ENCODE measurements around the gene TAMALIN.

The TAMALIN gene

DNA sequence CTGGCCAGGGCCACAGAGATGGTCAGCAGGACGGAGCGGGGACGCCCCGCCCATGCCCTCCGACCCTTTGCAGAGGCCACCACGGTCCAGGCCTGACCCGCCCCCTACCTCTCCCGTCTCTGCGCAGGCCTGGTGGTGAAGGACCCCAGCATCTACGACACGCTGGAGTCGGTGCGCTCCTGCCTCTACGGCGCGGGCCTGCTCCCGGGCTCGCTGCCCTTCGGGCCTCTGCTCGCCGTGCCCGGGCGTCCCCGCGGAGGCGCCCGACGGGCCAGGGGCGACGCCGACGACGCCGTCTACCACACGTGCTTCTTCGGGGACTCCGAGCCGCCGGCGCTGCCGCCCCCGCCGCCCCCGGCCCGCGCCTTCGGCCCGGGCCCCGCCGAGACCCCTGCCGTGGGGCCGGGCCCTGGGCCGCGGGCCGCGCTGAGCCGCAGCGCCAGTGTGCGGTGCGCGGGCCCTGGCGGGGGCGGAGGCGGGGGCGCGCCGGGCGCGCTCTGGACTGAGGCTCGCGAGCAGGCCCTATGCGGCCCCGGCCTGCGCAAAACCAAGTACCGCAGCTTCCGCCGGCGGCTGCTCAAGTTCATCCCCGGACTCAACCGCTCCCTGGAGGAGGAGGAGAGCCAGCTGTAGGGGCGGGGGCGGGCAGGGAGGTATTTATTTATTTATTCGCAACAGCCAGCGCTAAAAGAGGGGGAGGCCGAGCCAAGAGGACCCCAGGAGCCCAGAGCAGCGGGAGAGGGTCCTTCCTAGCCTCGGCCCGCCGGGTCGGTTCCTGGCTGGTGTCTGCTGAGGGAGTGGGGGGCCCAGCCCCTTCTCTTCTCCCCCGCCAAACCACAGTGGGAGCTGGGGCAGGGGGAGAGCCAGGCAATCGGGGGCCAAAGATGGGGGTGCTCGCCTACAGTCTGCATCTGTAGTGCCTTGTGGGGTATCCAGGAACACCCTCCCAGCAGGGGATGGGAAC lies 8.1 kb downstream of the TAMALIN start:
- DNase-seq: no peak

DNA sequence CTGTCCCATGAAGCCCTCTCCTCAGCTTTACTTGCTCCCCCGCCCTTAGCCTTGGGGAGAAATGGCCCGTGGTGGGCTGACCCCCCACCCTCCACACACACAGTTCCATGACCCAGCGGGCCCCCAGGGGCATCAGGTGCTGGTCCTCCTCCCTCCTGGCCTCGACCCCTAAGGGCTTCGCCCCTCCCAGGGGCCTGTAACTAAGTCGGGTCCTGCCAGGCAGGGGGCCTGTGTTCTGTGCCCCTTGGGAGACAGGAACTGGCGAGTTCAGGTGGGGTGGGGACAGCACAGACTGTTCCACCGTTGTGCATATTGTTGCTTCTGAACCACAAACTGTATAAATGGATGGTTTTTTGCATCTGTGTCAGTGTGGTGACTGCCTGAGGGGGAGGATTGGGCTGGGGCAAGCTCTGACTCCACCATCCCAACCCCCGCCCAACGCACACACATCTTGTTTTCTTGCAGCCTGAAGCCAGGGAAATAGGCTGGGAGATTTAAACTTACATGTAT lies 8.8 kb downstream of the TAMALIN start:
- no peak for DNase-seq

DNA sequence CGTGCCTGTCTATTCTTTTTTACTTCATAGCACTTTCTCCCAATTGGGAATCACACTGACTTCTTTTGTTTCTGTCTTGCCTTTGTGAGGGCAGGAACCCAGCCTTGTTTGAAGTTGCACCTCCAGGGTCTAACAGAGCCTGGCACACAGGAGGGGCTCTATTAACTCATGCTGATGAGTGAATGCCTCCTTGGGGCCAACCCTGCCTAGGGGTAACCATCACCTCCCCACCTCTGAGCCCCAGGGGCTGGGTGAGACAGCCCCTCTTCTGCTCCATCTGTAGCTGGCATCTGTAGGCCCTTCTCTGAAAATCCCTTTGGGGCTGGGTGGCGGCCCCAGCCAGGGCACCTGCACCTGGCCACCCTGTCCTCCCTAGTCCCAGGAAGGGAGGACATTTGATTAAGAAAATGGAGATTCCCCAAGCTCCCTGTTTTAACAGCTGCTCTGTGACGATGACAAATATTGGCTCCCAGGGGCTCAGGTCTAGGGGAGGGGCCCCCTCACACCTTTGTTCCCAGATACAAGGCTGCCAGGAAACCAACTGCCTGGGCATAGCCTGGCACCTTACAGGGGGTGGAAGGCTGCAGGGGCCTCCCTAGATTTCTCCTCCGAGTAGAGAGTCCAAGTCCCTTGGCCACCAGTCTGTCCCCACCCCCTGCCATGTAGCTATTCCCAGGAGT lies 11.8 kb downstream of the TAMALIN start:
- no peak for DNase-seq

DNA sequence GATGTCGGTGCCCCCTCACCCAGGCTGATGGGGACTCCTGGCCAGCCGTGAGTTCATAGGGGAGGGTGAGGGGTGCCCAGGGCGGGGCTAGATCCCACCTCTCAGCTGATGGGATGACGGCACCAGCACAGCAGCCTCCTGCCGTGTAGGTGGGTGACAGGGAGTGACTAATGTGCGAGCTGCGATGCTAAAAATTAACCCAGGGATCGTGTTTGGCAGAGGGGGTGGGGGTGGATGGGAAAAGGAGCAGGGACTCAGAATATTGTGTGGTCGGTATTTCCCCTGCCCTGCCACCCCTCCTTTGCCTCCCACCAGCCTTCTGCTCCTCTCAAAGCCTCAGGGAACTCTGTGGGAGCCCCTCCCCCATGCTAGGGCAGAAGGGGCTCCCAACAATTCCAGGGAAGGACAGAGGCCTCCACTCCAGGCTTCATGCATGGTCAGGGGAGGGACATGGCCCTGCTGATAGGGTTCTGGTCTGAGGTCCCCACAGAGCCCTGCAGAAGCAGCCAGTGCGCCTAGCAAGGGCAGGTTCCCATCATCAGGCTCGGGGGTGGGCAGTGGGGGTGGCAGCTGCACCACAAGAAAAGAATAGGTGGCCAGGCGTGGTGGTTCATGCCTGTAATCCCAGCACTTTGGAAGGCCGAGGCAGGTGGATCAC lies 12.5 kb downstream of the TAMALIN start:
- DNase-seq: no peak

DNA sequence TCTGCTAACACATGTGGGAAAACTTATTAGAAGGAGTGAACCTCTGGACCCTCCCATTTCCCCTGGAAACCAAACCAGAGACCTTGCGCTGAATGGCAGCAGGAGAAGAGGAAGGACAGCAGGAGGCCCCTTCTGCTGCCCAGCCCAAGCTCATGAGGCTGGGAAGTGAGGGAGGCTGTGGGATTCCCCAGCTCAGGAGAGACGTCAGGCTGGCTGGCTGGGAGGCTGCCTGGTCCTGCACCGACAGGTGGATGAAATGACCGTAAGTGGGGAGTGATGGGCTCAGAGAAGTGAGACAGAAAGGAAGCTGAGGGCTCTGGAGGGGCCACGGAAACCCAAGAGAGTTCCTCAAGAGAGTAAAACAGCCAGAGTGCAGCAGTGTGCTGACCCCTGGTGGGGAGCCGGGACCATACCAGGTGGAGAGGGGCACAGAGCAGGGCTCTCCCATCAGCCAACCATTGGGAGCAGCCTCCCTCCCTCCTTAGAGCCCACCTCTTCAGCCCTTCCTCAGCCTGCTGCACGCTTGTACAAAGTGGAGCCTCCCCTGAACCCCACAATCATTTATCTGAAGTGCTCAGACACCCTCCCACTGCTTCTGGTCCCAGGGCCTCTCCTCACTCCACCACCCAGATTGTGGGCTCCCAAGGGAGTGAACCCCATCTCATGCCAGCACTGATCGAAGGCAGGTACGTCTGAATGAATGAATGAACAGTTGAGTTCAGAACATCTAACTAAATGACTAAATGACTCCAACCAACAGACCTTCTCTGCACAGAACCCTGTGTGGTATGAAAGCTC lies 14.0 kb downstream of the TAMALIN start:
- DNase-seq: peak in 4 of 14 donors; percentile 8 to 39 (median 29)

DNA sequence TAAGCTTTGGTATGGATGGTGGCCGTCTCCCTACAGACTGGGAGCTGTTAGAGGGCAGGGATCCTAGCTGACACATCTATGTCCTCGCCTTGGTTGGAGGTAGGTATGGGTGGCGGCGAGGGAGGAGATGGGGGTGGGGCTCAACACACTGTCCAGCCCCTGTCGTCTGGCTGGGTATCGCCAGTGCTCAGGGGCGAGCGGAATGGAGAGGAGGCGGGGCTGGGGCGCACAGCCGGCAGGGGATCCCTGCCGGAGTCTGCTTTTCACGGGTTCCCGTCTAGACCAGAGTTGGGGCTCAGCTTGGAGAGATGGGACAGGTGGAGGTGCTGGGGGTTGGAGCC lies 16.1 kb downstream of the TAMALIN start:
- peak in 1 of 14 donors; percentile 17 for DNase-seq

DNA sequence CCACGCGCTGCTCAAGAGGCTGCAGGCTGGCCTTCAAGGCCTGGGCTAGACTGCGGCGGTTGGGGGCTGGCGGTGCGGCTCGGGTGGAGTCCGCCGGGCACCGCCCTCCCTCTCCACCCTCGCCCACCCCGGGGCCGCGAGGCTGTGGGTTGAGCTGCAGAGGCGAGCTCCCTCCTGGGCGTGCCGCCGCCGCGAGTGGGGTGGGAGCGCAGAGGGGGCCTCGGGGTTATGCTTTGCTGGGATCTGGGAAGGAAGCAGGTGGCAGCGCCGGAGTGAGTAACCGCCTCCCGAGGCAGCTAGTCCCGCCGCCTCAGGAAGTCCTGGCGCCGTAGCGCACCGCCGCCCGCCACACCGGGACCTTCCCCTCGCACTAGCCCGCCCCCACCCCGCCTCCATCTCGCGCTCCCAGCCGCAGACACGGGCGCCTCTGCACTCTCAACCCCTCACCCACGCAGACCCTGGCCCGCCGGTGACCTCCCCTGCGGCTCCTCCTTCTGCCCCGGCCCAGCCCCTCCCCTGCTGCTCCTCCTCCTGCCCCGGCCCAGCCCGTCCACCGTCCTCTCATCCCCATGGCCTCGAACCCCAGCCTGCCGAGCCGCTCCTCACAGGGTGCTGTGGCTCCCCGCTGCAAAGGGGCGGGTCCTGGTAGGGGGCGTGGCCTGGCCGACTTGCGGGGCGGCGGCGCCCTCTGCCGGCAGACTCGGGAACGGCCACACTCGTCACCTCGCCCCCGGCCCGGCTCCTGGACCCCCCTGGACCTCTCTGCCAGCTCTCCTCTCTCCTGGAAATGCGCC lies 16.6 kb downstream of the TAMALIN start:
- peak in 12 of 14 donors; percentile 34 to 81 (median 50) for DNase-seq

DNA sequence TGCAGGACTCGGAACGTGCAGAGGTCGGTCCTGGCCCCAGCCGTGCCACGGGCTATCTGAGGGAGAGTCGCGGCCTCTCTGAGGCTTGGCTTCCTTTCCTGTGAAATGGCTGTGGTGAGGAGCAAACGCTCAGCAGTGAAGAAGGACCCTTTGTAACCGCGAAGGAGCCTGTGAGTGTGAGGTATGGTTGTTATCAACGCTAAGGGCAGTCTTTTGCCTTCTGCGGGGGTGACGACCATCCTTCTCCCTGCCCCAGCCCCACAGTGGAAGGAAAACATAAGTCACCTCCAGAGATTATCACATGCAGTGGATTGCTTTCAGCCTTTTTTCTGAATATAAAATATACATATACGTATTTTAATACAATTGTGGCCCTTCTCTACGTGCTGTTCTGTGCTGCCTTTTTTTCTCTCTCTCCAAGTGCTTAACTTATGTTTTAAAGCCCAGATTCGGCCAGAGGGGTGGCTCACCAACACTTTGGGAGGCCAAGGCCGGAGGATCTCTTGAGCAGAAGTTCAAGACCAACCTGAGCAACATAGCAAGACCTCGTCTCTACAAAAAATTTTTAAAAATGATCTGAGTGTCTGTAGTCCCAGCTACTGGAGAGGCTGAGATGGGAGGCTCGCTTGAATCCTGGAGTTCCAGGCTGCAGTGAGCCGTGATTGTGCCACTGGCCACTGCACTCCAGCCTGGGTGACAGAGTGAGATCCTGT lies 17.4 kb downstream of the TAMALIN start:
- DNase-seq: no peak

DNA sequence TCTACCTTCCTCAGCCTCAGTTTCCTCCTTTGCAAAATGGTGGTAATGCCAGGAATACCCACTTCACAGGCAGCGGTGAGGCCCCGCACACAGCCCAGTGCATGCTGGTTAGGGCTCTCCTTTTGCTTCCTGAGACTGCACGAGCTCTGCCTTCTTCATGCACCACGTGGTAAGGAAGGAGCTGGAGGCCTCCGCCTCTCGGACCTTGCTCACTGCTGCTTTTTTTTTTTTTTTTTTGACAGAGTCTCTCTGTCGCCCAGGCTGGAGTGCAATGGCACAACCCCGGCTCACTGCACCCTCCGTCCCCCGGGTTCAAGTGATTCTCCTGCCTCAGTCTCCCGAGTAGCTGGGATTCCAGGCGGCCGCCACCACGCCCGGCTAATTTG lies 18.1 kb downstream of the TAMALIN start:
- peak in 1 of 14 donors; percentile 20 for DNase-seq

DNA sequence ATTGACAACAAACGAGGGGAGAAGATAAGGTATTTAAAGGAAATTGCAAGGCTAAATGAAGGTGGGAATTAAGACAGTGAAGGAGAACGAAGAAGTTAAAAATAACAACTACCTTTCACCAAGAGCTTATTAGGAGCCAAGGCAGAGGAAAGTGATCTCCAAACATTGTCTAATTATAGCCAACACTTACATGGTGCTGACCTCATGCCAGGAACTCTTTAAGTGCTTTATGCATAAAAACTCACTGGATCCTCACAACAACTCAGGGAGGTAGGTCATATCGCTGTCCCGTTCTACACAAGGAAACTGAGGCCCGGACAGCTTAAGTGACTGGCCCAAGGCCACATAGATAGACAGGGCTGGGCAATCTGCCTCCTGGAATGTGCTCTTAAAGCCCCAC lies 19.5 kb downstream of the TAMALIN start:
- no peak for DNase-seq

DNA sequence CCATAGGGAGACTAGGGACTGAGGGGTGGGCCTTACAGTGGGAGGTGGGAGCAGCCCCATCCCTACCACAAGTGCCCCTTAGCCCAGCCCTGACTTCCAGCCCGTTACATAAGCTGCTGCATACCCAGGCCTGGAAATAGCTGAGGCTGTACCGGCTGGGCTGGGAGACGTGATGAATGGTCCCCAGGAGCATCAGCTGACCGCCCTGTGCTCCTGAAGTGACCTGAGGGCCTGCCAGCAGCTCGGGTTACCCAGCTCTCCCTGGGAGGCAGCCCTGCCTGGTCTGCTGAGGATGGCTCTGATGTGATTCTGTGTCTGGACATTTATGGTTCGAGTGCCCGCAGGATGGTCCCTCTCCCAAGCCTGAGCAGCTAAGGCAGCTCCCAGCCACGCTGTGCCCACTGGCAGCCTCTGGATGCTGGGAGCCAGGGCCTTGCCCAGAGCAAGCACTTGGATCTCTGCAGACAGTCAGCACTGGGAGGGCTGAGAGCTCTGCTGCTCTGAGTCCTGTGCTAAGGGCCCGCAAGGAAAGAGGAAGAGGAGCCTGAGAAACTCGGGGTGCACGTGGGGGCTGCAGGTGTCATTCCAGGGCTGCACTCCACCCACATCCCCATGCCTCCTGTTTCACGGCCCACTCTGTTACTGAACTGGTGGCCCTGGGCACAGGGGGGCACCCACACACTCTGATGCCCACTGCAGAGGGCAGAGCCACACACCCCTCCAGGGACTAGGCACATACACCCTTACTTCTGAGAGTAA lies 20.5 kb downstream of the TAMALIN start:
- no peak for DNase-seq

DNA sequence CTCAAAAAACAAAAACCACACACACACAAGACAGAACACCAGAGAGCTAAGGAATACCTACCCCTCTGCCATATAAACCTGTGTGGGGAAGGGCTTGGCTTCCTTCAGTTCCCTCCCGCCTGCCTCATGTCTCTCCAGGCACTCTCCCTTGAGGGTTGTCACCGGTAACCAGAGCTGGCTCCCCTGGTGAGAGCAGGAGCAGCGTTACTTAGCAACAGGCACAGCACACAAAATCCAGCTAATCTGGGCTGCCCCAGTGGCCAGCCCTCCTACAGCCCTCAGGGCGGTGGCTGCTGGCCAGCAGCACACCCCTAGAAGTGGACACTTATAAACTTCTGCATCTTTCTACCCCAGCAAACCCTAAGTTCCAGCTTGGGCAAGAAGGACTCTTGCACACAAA lies 22.9 kb downstream of the TAMALIN start:
- peak in 2 of 14 donors; percentile 22 to 32 for DNase-seq

DNA sequence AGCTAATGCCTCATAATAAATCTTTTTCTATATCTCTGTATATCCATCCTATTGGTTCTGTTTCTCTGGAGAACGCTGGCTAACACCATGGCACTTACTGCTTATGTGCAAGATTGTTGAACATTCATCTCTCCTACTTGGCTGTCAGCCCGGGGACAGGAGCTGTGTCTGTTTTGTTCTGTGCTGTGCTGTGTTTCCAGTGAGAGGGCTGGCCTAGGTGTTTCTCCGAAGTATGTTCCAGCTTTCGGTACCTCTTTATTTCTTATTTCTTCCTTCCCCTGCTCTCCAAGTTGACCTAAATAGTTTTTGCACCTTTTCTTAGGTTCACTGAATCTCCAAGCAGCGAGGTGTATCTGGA lies 25.7 kb downstream of the TAMALIN start:
- DNase-seq: peak in 6 of 14 donors; percentile 32 to 84 (median 63)

DNA sequence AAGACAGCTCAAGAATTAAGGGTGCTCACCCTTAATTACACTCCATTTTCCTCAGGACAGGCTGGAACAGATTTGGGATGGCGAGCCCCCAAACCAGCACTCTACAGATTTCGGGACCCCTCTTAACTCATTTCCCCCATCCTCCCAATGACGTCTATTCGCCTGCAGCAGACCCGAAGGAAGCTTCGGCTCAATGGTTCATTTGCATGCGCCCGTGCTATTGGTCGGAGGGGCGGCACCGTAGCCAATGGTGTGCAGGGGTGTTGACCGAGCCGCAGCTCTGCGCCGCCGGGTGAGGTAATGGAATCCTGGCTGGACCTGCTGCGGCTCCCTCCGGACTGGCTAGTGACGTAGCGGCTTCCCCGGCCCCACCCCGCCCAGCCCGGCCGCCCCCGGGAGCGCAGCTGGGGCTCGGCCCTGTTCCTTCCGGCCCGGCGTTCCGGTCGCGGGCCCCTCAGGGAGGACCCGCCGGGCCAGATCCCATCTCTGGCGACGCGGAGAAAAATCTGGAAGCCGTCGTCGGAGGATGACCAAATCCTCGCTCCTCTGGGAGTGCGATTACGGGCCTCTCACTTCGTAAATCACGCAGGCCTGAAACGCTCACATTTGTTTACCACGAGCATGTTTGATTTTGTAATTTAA lies 26.2 kb downstream of the TAMALIN start:
- peak; percentile 65 to 98 (median 93) for DNase-seq

DNA sequence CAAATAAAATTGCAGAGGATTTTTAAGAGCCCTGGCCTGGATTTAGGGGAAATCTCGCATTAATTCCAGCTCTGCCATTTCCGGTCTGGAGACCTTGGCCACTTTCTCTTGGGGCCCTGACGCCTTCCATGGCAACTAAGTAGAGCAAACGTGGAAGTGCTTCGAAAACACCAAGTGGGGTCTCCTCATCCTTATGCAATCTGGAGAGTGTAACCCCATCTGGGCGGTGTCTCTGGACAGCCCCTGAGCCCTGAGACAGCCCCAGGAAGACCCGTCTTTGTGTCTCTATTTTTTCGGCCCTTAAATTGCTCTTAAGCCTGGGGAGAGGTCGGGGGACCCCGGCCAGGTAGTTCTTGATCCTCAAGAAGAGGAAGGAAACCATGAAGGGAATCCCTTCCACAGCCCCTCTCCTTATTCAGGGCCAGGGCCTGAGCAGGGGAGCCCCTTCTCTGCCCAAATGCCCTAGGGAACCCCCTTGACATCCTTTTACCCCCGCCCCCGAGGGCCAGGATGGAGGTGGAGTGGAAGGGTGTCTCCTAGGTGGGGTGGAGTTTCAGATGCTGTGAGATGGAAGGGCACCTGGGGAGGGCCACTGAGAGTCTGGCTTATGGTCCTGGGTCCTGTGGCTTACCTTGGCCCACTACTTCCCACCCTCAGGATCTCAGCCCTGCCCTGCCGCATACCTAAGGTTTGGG lies 26.8 kb downstream of the TAMALIN start:
- DNase-seq: no peak

DNA sequence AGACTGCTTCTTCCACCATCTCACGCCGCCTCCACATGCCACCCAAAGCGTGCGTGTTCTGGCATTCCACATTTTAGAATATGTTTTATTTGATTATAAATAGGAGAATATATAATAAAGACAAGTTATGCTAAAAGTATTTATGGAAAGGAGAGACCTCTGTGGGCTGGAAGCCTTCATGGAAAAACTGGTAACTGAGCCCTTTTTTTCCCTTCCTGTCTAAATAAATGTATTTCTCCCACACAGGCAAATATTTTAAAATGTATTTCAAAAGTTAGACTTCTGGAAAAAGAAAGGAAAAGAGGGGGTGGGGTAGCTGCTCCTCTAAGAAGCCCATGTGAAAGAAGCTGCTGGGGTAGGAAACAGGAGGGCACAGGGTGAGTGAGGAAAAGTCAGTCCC lies 28.4 kb downstream of the TAMALIN start:
- no peak for DNase-seq

DNA sequence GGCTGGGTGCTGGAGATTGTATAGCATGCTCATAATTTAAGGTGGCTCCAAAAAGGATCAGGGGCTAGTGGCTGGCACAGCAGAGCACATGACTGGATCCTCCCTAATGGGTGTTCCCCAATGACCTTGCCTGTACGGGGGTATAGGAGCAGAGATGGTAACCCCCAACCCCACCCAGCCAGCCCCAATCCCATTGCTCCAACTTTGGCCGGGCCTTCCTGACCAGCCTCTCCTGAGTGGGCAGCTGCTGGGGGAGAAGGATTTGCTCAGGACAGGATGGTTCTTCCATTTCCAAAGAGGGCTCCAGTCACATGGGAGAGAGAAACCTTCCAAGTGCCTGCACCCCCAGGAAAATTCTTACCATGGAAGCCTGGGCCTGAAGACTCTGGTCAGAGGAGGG lies 29.2 kb downstream of the TAMALIN start:
- no peak for DNase-seq

DNA sequence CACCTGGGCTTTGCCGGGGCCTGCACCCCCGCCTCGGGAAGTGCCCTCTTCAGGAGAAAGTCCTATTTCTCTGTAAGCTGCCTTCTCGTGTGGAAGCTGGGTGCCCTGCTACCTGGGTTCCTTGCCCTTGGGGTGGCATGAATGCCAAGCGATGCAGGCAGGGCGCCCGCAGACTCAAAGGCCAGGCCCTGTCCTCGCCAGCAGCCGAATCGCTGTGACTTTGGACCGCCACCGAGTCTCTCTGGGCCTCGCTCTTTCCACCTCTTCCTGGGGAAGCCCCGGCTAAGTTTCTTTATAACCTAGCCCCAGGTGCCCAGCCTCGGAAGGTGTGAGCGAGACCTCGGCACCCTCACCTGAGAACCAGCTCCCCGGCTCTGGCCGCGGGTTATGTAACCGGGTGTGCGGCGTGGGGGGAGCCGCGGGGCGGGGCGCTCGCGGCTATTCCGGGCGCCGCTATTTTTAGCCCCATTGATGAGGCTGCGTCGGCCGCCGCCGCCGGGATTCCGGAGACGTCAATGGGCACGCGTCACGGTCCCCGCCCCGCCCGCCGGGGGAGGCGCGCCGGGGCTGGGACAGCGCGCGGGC lies 29.9 kb downstream of the TAMALIN start:
- DNase-seq: peak in 12 of 14 donors; percentile 14 to 89 (median 65)

Measured in C1 segment of cervical spinal cord (tissue), 14 donors.